Measurements from ENCODE around the gene RASEF.

The RASEF gene

GRCh38 chr9:83047839-83048775 lies 14.8 kb downstream of the RASEF start:
- peak; percentile 13 for DNase-seq

- no peak for DNase-seq
These were observed 19.3 kb downstream of the RASEF start for GRCh38 chr9:83043597-83043996.

GRCh38 chr9:83041771-83042170 lies 21.2 kb downstream of the RASEF start:
- DNase-seq = peak; percentile 41

GRCh38 chr9:83039303-83039702 lies 23.6 kb downstream of the RASEF start:
- DNase-seq = no peak

- DNase-seq = no peak
These were observed 26.9 kb downstream of the RASEF start for GRCh38 chr9:83036043-83036442.

- no peak for DNase-seq
These were observed 27.8 kb downstream of the RASEF start for GRCh38 chr9:83035143-83035542.

- DNase-seq = peak; percentile 80
These were observed 28.4 kb downstream of the RASEF start for GRCh38 chr9:83034587-83034986.

GRCh38 chr9:83034026-83034425 lies 28.9 kb downstream of the RASEF start:
- DNase-seq = no peak

GRCh38 chr9:83032065-83032625 lies 30.8 kb downstream of the RASEF start:
- DNase-seq = no peak

GRCh38 chr9:83030391-83031107 lies 32.4 kb downstream of the RASEF start:
- DNase-seq = no peak

GRCh38 chr9:83029531-83030137 lies 33.3 kb downstream of the RASEF start:
- DNase-seq = no peak

- peak; percentile 43 for DNase-seq
These were observed 35.6 kb downstream of the RASEF start for GRCh38 chr9:83027153-83027891.

GRCh38 chr9:83024506-83025125 lies 38.3 kb downstream of the RASEF start:
- DNase-seq = no peak

- no peak for DNase-seq
These were observed 39.8 kb downstream of the RASEF start for GRCh38 chr9:83023151-83023550.

GRCh38 chr9:83020864-83021263 lies 42.1 kb downstream of the RASEF start:
- no peak for DNase-seq

GRCh38 chr9:83020327-83020726 lies 42.6 kb downstream of the RASEF start:
- DNase-seq = no peak

- DNase-seq = no peak
These were observed 43.7 kb downstream of the RASEF start for GRCh38 chr9:83019246-83019645.

GRCh38 chr9:83015897-83016296 lies 47.0 kb downstream of the RASEF start:
- DNase-seq = no peak

- peak; percentile 1 for DNase-seq
These were observed 48.9 kb downstream of the RASEF start for GRCh38 chr9:83013867-83014605.

- DNase-seq = peak; percentile 68
These were observed 49.8 kb downstream of the RASEF start for GRCh38 chr9:83012922-83013838.
